Renal cortical epithelial cell (primary cell): ENCODE measurements around the gene LRFN5. TPM values are rescaled to one million over a fixed set of nuclear protein-coding genes. Genes with fewer than 3 reads are reported as not detected.

Experiments used
- DNase-seq: peaks from one replicate; pipeline ENCODE4 v3.0.0-alpha.2; 2011; ENCODE audit warnings: low read depth
- total RNA-seq: library from RNA; depleted of rRNA; stranded (reverse); fragments of >200 nt; gene quantifications from 2 replicates; pipeline ENCODE4 v1.2.3, GENCODE V29; 2014

The LRFN5 gene
- total RNA-seq, 1 donor from 2014 or later, result 1.4 TPM

- no peak for DNase-seq
Observed at GRCh38 chr14:41773536-41774279, 167.0 kb downstream of the LRFN5 start.

- no peak for DNase-seq
Observed at GRCh38 chr14:41782511-41782910, 175.8 kb downstream of the LRFN5 start.

DNA sequence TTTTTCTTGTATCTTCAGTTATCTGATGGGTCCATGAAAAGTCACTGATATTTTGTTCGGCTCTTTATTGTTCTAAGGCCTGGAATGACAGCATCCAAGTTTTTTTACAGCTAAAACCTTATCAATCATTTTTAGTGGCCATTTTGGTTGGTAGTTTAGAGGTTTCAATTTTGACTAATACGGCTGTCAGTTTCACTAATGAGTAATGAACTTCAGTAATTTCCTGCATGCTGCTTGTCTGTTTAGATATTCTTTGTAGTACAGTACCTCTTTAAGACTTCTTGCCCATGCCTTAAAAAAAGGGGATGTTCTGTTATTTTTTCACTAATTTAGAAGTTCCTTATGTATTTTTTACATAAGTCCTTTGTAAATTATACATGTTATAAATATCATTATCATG lies 176.7 kb downstream of the LRFN5 start:
- no peak for DNase-seq

GRCh38 chr14:41785696-41786095 lies 179.0 kb downstream of the LRFN5 start:
- DNase-seq, result no peak

DNA sequence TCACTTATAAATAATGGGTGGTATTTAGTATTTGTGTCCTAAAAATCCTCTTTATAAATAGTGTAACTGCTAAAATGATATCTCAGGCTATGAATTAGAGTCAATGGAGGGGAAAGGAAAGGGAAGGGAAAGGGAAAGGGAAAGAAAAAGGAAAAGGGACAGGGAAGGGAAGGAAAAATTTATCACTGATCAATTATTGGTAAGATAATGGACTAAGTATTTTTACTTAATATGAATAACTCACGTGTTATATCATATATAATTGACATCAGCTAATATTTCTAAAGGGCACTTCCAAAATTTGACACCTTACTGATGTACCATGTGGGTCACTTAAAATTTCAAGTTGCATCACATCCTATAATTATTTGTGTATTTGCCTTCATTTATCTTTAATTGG lies 193.1 kb downstream of the LRFN5 start:
- no peak for DNase-seq

GRCh38 chr14:41805633-41806032 lies 199.0 kb downstream of the LRFN5 start:
- DNase-seq, result no peak

DNA sequence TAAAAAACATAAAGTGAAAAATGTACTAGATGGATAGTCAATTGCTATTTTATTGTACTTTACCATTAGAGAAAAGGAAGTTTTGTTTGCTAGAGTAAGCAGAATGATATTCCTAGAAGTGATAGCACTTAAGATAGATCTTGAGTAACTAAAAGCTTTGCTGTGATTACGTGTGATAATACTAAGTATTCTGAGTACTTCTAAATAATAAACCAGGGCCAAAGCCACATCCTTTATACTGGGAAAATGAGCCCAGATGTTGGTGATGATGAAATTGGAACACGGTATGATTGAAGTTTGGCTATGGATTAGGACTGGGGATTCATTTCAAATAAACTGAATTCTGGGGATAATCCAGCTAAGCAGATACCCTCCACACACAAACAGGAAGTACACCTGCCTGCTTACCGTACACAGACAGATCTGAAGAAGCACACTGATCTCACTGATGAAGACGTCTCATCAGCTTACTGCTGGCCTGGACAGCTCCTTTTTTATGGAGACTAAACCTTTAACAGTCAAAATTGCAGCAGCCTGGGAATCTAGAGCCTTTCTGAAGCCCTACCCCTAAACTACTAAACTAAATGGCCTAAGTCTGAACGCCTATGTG lies 199.8 kb downstream of the LRFN5 start:
- DNase-seq, result no peak

DNA sequence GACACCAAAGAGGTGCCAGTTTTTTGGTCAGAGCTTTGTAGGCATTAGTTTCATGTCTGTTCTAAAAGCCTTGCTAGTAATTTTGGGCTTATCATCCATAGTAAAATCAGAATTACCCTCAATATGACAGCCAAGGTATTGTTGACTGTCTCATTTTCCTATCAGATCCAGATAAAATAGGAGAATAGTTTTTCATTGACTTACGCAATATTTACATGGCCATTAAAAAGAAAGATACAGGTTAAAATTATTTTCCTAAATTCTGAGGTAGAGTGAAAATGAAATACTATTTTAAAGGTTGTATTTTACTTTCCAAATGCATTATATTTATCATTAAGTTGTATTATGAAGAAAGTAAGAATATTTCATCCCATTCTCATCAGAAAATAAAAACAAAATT lies 203.7 kb downstream of the LRFN5 start:
- DNase-seq, result no peak

- DNase-seq, result no peak
Observed at GRCh38 chr14:41817626-41818025, 210.9 kb downstream of the LRFN5 start.

DNA sequence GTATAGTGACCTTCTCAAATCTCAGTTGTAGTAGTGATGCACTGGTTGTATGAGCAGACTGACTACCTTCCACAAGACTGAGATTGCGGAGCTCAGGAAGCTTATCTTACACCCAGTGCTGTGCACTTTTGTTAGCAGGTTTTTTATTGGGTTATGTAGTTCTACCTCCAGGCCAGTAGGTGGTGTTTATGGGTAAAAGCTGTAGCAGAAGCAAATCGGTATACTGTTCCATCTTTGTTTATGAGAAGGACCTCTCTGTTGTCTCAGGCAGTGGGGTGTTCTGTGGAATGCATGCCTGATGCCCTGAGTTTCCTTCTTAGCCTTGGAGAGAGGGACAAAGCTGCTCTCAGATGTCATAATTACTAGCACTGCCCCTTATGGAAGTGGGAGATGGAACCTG lies 217.8 kb downstream of the LRFN5 start:
- DNase-seq, result no peak

DNA sequence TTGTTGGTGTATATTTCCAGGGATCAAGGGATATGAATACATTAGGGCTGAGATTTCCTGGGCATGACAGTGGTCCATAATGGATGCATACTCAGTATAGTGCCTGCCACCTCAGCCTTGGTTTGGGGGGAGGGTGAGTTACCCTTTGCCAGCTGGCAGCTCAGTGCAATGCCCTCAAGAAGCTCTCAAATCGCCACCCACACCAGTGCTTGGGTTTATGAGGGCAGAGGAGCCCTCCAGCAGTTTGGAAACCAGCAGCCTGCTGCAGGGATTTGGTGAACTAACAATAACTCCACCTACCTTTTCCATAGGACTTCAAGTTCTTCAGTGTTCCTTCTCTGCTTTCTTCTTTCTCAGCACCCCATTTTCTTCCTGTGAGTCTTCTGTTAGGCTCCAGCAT lies 218.9 kb downstream of the LRFN5 start:
- no peak for DNase-seq

DNA sequence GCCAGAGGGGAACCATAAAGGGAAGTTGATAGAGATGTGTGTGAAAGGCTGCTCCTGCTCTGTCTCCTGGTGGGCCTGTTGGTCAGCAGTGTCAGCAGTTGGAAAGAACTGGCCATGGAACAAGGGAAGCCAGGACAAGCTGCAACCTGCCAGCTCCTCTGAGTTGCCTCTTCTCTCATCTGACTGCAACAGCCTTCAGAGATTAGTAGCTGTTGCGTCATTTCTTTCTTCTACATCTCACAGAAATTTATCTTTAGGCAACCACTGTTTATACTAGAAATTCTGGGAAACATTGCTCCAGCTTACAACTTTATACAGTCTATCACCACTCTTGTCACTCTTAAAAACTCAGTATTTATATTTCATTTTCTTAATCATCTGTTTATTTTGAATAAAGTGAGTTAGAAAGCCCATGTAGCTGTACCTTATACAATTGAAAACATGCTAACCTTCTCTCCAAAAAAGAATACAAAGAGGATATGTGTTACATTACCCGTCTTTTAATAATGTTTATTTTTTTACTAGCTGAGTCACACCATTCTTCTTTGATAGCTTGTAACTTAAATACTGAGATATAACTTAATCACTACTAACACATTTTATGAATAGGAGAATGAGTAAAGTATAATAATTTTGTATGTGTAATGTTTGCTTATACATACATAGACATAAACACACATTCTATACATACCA lies 224.2 kb downstream of the LRFN5 start:
- no peak for DNase-seq

DNA sequence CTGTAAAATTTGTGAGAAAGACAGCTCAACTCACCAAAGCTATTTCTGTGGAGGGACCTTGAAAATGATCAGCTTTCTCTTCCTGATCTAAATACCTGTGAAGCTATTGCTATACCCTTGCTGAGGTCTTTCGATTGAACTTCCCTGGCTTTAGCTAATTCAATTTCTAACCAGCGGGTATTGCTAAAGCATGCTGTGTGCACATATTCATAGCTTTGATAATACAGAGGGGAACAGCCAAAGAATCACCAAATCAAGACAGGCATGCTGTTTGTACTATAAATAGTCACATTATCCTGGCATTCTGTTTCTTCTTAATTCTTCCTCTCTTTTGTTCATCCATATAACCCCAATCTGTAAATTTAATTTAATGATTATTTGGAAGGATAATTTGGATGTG lies 233.0 kb downstream of the LRFN5 start:
- no peak for DNase-seq

DNA sequence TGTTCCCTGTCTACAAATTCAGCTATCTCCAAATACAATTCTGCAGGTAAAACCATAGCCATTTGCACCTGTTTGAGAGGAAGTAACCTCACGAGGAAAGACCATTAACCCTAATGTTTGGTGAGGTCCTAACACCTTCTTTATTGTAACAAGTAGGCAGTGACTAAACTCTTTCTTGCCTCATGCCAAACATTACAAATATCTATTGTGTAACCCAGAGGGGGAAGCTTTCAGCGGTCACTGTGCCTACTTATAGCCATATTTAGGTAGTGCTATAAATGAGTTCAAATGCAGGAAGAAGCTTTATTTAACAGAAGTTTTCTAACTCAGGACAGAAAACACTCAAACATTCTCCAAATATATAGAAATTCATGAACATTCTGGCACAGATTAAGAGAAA lies 252.7 kb downstream of the LRFN5 start:
- peak; percentile 3 for DNase-seq

- no peak for DNase-seq
Observed at GRCh38 chr14:41860586-41860985, 253.9 kb downstream of the LRFN5 start.

DNA sequence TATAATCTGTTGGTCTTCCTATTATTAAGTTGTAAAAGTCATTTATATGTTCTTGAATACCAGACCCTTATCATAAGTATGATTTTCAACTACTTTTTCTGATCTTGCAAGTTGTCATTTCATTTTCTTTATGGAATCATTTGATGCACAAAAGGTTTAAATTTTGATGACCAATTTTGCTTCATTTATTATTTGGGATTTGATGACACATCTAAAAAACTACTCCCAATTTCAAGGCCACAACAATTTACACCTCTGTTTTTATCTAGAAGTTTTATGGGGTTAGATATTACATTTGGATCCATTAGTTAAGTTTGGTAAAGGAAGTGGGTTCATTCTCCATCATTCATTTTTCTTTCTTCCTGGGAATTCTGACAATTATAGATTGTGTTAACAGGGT lies 259.2 kb downstream of the LRFN5 start:
- DNase-seq, result no peak

GRCh38 chr14:41868396-41868795 lies 261.7 kb downstream of the LRFN5 start:
- no peak for DNase-seq

GRCh38 chr14:41872931-41873685 lies 266.4 kb downstream of the LRFN5 start:
- no peak for DNase-seq

- no peak for DNase-seq
Observed at GRCh38 chr14:41873686-41874317, 267.1 kb downstream of the LRFN5 start.

DNA sequence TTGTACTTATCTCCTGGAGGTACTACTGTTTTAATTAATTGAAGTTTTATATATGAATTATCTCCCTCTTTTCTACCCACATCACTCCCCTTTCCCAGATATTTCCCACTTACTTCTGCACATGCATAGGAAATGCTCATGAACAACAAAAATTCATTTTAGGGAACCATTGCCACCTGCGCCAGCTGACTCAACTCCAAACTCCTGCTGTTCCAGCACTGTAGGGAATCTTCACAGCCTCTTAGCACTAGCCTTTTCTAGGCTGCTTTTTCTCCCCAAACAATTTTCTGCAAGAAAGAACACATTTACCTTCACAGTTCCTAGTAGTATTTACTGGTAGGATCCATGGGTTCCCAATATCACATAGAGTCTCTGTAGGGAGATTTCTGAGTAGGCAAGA lies 268.4 kb downstream of the LRFN5 start:
- no peak for DNase-seq

- no peak for DNase-seq
Observed at GRCh38 chr14:41878321-41878720, 271.6 kb downstream of the LRFN5 start.

- DNase-seq, result no peak
Observed at GRCh38 chr14:41891624-41892023, 284.9 kb downstream of the LRFN5 start.
